Kidney glomerular epithelial cell (primary cell): ENCODE measurements around the gene CPN2.

Experiments
- DNase-seq: peaks from one replicate; lab custom pipeline; 2025; lab: John Stamatoyannopoulos, UW

CPN2 gene

DNA sequence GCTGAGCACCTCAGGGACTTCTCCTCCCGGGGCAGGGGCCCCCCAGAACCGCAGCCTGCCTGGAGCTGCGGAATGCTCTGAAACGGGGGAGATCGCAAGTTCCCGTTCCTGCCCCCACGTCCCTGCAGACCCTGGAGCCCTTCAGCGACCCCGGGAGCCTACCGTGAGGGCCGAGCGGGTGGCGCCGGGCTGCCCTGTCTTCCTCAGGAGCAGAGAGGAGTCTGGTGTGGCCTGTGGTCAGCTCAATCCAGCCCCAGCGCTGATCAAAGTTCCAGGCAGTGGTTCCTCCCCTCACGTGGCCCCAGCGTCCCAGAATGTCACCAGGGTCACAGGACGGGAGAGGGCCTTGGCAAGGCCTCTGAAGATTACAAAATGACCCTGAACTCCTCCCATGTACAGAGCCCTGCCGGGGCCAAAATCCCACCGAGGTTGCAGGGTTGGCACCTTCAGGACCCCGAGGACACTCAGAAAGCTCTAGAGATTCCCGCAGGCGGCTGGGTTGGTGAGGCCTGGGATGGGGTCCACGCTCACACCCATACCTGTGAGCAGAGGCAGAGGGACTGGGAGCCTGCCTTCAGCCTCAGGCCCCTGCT, at the start of gene CPN2:
Gene CPN2, minus strand, starts transcription at position 249 of the 593 bp plus-strand sequence. CDS start 8,626 bp downstream, outside the sequence.
- no peak for DNase-seq

DNA sequence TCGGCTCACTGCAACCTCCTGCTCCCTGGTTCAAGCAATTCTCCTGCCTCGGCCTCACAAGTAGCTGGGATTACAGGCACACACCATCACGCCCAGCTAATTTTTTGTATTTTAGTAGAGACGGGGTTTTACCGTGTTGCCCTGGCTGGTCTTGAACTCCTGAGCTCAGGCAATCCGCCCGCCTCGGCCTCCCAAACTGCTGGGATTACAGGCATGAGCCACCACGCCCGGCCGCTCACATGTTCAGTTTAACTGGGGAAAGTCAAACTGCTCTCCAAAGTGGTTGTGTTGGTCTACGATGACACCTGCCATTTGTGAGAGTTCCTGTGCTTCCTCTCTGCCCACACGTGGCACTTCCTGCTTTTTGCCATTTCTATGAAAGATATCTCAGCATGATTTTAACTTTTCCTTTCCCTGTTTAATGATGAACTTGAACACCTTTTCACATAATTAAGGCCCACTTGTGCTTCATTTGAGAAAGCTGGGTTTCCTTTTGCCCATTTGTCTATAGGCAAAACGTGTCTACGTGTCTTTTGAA, 48.8 kb upstream of the CPN2 start:
- no peak for DNase-seq

- DNase-seq: no peak
These were observed 48.0 kb upstream of the CPN2 start, which contains the start of gene GP5 for GRCh38 chr3:194399166-194399565. Gene GP5 (minus strand): TSS chr3:194399266. CDS start chr3:194398282, 984 bp downstream.

DNA sequence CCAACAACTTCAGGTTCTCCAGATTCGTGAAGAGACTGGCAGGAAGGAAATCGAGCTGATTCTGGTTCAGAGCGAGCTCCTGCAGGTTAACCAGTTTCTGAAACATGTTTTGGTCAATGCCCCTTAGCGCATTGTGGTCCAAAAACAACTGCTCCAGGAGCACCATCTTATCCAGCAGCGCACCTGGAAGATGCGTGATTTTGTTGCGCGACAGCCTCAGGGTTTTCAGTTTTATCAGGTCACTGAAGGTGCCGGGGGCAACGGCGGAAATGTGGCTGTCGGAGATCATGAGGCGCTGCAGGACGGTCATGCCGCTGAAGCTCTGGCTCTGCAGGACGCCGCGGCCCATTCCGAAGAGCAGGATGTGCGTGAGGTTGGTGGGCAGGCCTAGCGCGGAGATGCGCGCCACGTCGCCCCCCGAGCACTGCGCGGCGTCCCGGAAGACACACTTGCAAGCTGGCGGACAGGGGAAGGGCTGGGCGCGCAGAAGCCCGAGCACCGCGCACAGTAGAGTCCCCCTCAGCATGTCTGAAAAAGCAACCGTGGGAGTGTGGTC, 46.7 kb upstream of the CPN2 start:
- DNase-seq: no peak

DNA sequence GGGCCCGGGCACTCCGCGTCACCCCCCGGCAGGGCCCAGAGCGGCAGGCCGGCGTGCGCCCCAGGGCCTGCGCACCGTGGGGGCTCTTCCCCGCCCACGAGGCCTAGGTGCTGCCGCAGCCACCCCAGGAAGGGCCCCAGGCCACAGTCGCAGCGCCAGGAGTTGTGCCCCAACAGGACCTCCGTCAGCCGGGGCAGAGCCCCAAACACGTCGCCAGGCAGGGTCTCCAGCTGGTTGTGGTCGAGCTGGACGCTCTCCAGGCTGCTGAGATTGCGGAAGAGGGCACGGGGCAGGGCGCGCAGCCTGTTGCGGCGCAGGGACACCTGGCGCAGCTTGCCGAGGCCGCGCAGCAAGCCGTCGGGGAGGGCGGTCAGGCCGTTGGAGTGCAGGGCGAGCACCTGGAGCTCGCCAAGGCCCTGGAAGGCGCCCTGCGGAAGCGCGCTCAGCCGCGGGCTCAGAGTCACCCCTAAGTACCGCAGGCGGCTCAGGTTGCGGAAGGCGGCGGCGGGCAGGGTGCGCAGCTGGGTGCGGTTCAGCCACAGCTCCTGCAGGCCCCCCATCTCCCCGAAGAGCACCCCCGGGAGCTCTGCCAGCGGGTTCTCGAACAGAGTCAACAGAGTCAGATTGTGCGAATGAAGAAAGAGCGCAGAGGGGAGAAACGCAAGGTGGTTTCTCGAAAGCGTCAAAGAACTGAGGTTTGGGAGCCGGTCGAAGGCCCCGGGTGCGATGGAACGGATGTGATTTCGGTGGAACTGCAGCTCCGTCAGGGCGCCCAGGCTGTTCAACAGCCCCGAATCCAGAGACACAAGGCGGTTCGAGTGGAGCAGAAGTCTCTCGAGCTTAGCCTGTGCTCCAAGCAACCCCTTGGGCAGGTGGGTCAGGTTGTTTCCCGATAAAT, 46.0 kb upstream of the CPN2 start:
- no peak for DNase-seq

- no peak for DNase-seq
These were observed 45.4 kb upstream of the CPN2 start for GRCh38 chr3:194396539-194396858.

- DNase-seq: peak; percentile 14
These were observed 44.8 kb upstream of the CPN2 start for GRCh38 chr3:194395778-194396538.

DNA sequence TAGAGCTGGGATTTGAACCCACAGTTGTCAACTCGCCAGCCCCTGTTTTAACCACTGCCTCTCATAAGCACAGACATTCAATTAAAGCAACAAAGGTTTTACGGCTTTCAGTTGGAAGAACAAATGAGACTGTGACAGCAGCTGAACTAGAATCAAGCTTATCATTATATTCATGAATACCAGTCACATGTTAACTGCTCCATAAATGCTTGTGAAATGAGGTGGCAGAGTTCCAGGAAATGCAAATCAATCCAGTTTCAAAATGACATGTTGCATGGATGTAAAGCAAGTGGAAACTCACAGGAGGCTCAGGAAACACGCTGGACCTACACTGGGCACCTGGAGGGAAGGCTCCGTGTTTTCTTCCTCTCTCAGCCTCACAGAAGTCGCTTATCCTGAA, 44.1 kb upstream of the CPN2 start:
- DNase-seq: no peak

- DNase-seq: no peak
These were observed 41.4 kb upstream of the CPN2 start for GRCh38 chr3:194392576-194392975.

- no peak for DNase-seq
These were observed 39.7 kb upstream of the CPN2 start for GRCh38 chr3:194390835-194391234.

- DNase-seq: no peak
These were observed 38.1 kb upstream of the CPN2 start for GRCh38 chr3:194389269-194389668.

DNA sequence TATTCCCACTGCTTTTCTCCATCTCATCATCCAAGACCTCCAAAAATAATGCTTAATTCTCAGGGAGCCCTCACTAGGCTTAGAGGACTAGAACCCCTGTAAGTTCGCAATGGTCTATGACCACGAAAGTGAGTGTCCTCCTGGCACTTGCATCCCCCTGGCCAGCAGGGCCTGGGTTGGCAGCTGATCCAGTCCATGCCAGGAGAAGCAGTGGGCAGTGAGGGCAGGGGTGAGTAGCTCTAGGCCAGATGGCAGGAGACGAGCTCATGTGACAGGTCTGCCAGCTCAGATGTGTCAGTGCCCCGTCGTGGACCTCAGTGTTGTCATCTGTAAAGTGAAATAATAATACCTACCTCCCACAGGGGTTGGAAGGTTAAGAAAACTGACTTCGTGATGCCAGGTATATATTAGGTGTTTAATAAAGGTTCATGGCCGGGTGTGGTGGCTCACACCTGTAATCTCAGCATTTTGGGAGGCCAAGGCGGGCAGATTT, 36.8 kb upstream of the CPN2 start:
- DNase-seq: no peak

GRCh38 chr3:194387276-194387675, 36.1 kb upstream of the CPN2 start:
- no peak for DNase-seq

GRCh38 chr3:194386648-194387047, 35.5 kb upstream of the CPN2 start:
- no peak for DNase-seq

DNA sequence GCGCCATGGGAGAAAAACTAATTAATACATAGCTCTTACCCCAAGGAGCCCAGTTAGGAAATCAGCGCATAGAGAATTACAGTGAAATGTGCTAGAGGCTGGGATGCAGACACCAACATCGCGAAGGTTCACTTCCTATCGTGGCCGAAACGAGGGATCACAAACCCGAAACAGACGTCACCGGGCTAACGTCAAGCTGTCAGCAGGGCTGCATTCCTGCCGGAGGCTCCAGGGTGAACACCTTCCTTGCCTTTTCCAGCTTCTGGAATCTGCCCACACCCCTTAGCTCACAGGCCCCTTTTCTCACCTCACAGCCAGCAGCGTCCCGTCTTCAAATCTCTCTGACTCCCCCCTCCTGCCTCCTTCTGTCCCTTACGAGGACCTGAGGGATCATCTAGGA, 34.9 kb upstream of the CPN2 start:
- no peak for DNase-seq

DNA sequence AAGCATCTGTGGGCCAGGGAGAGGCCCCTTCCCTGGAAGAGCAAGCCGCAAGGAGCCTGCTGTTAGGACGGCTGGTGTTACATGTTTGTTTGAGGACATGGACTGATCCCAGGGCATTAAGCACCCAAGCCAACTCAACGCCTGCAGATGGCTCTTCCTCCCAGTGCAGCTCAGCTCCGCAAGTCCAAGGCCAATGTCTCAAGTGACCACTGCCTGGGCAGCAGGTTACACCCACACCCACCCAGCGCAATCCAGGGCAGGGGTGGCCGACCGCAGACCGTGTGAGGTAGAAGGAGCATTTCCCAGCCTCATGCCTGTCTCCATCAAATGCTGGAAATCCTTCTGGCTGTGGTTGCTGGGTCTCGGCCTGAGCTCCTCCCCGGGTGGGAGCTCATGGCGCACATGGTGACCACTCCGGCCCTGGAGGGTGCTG, 33.5 kb upstream of the CPN2 start:
- DNase-seq: no peak

- DNase-seq: no peak
These were observed 33.0 kb upstream of the CPN2 start for GRCh38 chr3:194384156-194384555.

DNA sequence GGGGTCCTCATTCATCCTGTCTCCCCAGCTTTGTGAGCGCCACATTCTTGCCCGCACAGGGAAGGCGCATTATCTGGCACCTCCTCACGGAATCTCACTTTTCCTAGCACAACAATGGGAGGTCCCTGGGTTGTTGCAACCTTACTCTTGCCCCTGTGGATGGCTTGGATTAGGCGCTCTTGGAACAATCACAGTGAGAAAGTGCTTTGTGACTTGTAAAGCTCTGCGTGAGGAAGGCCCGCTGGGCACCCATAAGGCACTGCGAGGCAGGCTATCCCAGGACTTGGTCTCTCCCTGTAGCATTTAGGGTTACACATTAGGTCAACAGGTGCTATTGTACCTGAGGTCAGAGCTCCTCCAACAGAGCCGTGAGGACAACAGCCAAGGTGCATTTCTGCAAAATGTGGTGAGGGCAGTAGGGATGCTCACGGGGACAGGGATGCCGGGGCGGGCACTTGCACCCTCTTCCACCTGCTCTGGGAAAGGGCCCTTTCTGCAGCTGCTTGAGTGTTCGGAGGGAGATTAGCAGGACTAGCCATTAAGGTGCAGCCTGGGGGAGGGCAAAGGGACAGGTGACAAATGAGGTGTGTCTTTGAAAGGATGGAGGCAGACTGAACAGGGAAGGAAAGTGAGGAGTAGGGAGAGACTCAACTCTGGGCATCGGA, 32.3 kb upstream of the CPN2 start:
- DNase-seq: no peak

- no peak for DNase-seq
These were observed 31.7 kb upstream of the CPN2 start for GRCh38 chr3:194382892-194383223.

DNA sequence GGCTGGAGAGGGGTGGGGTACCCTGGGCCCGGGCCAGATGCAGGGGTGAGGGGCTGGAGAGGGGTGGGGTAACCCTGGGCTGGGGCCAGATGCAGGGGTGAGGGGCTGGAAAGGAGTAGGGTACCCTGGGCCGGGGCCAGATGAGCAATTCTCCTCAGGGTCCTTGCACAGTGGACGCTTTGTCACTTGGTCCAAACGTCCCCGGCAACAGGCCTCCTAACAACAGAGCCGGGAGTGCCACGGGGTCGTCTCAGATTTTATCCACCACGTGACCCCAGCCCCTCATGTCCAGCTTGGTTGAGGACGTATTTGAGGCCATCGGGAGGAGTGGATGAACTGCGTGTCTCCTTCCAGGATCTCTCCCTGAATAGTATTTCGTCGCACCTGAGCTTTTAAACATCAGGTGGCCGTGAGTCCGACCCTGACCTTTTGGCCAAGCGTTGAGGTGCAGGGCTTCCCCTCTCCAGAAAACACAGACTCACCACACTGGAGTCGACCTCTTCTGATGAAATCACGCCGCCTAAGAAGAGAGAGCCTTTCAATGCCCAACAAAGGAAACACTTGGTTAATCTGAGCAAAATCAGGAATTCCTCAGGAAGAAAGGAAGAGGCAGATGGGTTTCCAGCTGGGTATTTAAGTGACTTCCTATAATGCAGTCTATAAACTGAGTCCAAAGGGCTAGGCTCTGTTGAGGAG, 31.2 kb upstream of the CPN2 start:
- no peak for DNase-seq

GRCh38 chr3:194381460-194381875, 30.3 kb upstream of the CPN2 start:
- no peak for DNase-seq
